ENCODE results near the gene MANEA.

Gene MANEA

DNA sequence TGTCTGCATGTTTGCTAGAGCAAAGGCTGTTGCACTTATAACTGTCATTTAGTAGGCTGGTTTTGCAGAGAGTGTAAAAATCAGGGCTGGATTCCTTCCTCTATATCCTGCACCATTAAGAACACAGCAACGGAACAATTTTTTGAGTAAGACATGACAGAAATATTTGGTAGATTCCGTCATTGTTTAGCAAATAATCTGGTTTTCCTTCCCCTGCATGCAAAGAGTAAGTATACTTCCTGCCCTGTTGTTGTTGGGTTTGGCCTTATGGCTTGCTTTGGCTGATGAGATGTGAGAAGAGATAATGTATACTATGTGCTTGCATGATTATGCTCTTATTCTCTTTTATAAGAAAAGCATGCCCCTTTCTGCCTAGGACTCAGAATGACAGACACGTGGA is 23.8 kb downstream of the MANEA start:
- H3K27ac Mint-ChIP-seq = no peak overlapping the region
- no peaks in the 10 kb centered on the region for H3K27me3 Mint-ChIP-seq (ENCODE audit: low read depth)
- no peak overlapping the region for H3K4me3 Mint-ChIP-seq
- H3K4me1 Mint-ChIP-seq (ENCODE audit: low read depth) = peaks cover 18% of the 10 kb centered on the region
- H3K9me3 Mint-ChIP-seq = no peaks in the 10 kb centered on the region
- peaks cover 20% of the 10 kb centered on the region for H3K36me3 Mint-ChIP-seq (ENCODE audit: low read depth)
- no peak for DNase-seq (ENCODE audit: low spot score)

DNA sequence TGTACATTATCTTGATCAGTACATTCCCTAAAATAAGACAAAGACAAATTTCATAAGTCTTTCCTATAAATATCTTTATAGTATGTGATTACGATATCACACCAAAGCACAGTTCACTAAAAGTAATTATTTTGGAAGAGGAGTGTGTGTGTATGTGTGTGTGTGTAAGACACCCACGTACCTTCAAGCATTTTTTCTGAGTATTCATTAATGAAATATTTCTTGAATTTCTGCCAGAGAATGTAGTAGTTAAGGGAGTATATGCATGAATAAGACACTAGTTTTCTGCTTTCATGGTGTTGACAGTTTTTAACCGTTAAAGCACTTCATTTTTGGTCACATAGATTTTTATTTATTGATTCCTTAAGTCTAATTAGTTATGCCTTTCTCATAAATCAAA is 36.8 kb downstream of the MANEA start:
- Mint-ChIP-seq H3K4me1 (ENCODE audit: low read depth) (no peaks in the 10 kb centered on the region), H3K4me3 (no peak overlapping the region), H3K36me3 (ENCODE audit: low read depth) (no peaks in the 10 kb centered on the region), H3K9me3 (no peaks in the 10 kb centered on the region), H3K27me3 (ENCODE audit: low read depth) (peaks cover 9% of the 10 kb centered on the region), H3K27ac (no peak overlapping the region)
- DNase-seq (ENCODE audit: low spot score) = no peak

DNA sequence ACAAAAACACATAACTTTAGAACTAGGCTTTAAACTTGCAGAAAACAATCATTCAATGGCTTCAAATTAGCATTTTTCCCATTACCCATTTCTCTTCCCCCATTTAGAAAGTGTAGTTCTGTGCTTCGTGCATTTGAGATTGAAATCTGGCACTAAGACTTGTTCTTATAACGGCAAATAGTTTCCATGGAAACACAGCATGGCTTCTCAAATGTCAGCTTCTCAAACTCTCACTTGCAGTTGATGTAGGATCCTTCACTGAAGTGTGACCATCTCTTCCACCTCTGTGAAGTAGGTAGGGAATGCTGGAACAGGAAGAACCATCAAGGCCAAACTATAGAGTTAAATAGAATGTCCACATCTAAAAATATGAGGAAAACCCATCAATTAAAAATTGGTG is 52.2 kb downstream of the MANEA start:
- Mint-ChIP-seq H3K27me3 (ENCODE audit: low read depth) (peaks cover 2% of the 10 kb centered on the region), H3K4me3 (no peak overlapping the region), H3K36me3 (ENCODE audit: low read depth) (no peaks in the 10 kb centered on the region), H3K4me1 (ENCODE audit: low read depth) (no peaks in the 10 kb centered on the region), H3K27ac (no peak overlapping the region), H3K9me3 (no peaks in the 10 kb centered on the region)
- DNase-seq (ENCODE audit: low spot score) = no peak

DNA sequence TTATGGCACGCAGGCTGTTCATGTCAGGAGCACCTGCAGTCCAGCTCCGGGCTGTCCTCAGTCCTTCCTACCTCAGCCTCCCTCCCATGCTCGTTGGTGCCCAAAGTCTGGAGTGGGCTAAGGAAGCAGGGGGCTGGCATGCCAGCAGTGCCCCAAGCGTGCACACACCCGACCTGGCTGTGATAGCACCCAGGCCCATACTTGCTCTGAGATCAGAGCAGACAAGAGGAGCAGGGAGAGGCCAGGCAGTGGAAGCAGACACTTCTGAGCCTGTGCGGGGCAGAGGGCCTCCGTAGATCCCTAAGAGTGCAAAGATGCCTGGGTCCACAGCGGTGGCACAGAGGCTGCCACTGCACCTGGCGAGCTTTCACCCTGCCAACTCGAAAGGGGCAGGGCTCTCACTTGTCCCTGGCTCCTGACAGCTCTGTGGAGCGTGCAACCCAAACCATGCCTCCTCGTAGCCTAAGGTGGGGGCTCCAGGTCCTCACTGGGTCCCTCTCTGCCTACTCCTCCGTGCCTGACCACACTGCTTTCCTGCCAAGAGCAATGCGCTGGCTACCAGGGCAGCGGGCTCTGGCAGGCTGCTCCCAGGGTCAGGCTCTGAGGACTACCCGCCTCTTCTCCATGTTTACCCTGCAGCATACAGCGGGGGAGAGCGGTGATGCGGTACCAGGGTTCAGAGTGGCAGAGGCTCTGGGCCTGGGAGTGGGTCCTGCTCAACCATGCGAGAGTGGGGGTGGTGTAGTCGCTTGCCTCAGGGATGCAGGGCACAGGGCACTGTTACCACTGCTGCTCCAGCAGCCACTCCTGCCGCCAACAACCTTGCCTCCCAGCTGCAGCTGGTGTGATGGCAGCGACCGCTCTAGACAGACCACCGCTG is 59.5 kb downstream of the MANEA start:
- Mint-ChIP-seq H3K27ac (no peak overlapping the region), H3K4me3 (no peak overlapping the region), H3K4me1 (ENCODE audit: low read depth) (no peaks in the 10 kb centered on the region), H3K27me3 (ENCODE audit: low read depth) (peaks cover 4% of the 10 kb centered on the region), H3K9me3 (no peaks in the 10 kb centered on the region), H3K36me3 (ENCODE audit: low read depth) (no peaks in the 10 kb centered on the region)
- no peak for DNase-seq (ENCODE audit: low spot score)

DNA sequence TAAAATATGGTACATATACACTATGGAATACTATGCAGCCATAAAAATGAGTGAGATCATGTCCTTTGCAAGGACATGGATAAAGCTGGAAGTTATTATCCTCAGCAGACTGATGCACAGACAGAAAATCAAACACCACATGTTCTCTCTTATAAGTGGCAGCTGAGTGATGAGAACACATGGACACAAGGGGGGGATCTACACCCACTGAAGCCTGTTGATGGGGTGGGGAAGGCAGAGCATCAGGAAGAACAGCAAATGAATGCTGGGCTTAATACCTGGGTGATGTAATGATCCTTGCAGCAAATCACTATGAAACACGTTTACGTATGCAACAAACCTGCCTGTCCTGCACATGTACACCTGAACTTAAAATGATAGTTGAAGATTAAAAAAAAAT is 71.3 kb downstream of the MANEA start:
- no peak overlapping the region for H3K27ac Mint-ChIP-seq
- DNase-seq (ENCODE audit: low spot score) = no peak
- no peaks in the 10 kb centered on the region for H3K36me3 Mint-ChIP-seq (ENCODE audit: low read depth)
- no peak overlapping the region for H3K4me3 Mint-ChIP-seq
- H3K9me3 Mint-ChIP-seq = no peaks in the 10 kb centered on the region
- no peaks in the 10 kb centered on the region for H3K27me3 Mint-ChIP-seq (ENCODE audit: low read depth)
- H3K4me1 Mint-ChIP-seq (ENCODE audit: low read depth) = no peaks in the 10 kb centered on the region

DNA sequence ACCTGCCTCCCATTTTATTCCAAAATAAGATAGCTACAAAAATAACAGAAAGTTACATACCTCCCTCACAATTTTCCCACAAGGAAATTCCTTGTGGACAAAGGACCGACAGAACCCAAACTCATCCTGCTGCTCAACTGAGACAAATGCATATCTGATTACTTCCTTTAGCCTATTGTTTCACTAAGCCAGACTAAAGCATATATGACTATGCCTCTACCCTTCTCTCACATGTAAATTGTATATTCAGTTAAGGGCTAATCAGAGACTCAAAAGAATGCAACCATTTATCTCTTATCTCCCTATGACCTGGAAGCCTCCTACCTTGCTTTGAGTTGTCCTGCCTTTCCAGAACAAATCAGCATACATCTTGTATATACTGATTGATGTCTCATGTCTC is 72.1 kb downstream of the MANEA start:
- no peaks in the 10 kb centered on the region for H3K4me1 Mint-ChIP-seq (ENCODE audit: low read depth)
- H3K4me3 Mint-ChIP-seq = no peak overlapping the region
- DNase-seq (ENCODE audit: low spot score) = no peak
- H3K27ac Mint-ChIP-seq = no peak overlapping the region
- no peaks in the 10 kb centered on the region for H3K36me3 Mint-ChIP-seq (ENCODE audit: low read depth)
- H3K9me3 Mint-ChIP-seq = no peaks in the 10 kb centered on the region
- H3K27me3 Mint-ChIP-seq (ENCODE audit: low read depth) = no peaks in the 10 kb centered on the region

DNA sequence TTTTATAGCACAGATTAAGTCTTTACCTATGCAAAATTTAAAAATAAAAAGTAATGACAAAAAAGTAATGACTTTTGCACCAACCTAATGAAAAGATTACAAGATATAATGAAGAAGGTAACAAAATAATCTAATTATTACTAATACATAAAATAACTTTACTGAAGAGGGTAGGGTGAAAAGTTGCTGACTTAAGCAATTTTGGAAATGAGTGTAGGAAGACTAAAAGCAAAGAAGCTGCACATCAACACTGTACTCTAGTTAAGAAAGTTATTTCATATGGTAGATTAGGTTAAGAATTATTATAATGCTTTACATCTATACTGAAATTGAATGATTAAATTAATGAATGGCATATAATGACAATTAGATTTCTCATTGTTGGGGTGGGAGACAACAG is 76.8 kb downstream of the MANEA start:
- no peak for DNase-seq (ENCODE audit: low spot score)
- Mint-ChIP-seq H3K9me3 (no peaks in the 10 kb centered on the region), H3K4me1 (ENCODE audit: low read depth) (no peaks in the 10 kb centered on the region), H3K36me3 (ENCODE audit: low read depth) (no peaks in the 10 kb centered on the region), H3K27me3 (ENCODE audit: low read depth) (no peaks in the 10 kb centered on the region), H3K4me3 (no peak overlapping the region), H3K27ac (no peak overlapping the region)

DNA sequence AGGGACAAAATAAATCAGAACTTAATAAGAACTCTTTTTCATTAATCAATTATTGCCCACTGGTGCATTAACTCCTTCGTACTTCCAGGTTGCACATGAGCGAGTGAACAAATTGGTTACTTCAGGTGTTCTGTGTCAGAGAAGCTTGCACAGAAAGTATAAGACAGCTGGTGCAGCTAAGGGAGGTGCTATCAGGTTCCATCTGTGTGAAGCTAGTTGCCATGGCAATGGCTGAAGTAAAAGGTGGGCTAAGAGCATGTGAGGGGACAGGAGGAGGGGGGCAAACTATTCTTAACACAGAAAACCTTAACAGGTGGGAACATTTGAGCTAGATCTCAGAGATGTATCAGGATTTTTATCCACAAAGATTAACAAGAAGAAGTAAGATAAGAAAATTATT is 81.6 kb downstream of the MANEA start:
- H3K4me3 Mint-ChIP-seq = no peak overlapping the region
- no peaks in the 10 kb centered on the region for H3K36me3 Mint-ChIP-seq (ENCODE audit: low read depth)

More for the DNA sequence above, 81.6 kb downstream of the MANEA start:
- DNase-seq (ENCODE audit: low spot score) = no peak
- Mint-ChIP-seq H3K9me3 (no peaks in the 10 kb centered on the region), H3K27me3 (ENCODE audit: low read depth) (no peaks in the 10 kb centered on the region), H3K4me1 (ENCODE audit: low read depth) (no peaks in the 10 kb centered on the region), H3K27ac (no peak overlapping the region)
